ENCODE results near the gene MAML2. TPM values are rescaled to one million over a fixed set of nuclear protein-coding genes. Genes with fewer than 3 reads are reported as not detected.

The MAML2 gene
- total and polyA plus RNA-seq, 2 of the 8 experiments (the other 6 are each of a cell fraction or from before 2014, with no cell fraction given), result 3.8 to 6.6 TPM

DNA sequence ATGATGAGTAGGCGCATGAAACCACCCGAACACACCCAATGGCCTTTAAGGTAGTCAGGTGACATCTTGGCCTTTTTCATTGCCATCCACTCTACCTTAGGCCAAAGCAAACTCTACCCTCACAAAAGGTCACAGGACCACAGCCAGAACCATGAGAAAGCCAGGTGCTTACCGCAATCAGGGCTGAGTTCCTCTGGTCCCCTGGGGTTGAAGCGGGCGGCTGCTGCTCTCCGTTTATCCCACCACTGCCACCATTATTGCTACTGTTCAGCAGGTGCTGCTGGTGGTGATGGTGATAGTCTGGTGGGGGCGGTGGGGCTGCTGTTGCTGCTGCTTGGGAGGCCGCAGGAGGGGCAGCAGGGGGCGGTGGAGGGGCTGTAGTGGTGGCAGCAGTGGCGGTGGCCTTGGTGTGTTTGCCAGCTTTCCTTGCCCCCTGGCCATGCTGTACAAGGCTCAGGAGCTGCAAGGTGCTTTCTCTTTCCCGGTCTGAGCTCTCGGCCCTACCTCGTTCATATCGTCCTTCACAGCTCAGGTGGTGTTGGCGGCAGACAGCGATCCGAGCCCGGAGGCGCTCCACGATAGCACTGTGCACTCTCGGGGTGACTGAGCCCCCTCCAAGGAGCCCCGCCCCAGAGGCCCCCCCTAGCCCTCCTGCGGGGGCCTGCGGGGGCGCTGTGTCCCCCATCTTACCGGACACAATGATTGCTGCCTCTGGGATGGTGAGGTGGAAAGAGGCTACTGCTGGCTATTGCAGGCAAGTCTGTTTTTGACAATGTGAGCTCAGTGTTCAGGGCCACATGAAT is 1.6 kb downstream of the MAML2 start:
- no peak overlapping the region for H3K23ac ChIP-seq (ENCODE audit: insufficient read length)
- peak overlapping the region; percentile 79; the same call in 1 of the 2 replicates for H2BK5ac ChIP-seq (ENCODE audit: low read depth, low read length)
- H3K4me2 ChIP-seq (ENCODE audit: insufficient read depth in 1 of 2, low read depth in 2 of 2, low read length in 2 of 2), result peak overlapping the region; percentile 51 to 84
- peaks cover 6% of the 10 kb centered on the region; the same call in 1 of the 2 replicates for H3K23me2 ChIP-seq (ENCODE audit: low read depth, low read length)
- CTCF ChIA-PET (ENCODE audit: partially characterized antibody), result interaction anchor here (0.6 to 7.7 kb wide), 34 partner anchors 9 to 506 kb away, joined by 3 to 49 read pairs (median 5); no protein-coding TSS in a partner anchor
- TF ChIP-seq HDAC2 (IDR thresholded peaks at IDR 0.05; ENCODE audit: borderline replicate concordance in 1 of 2, low read depth in 2 of 2, low read length in 2 of 2) (0 out of 4 replicates have a peak, but pooled peaks of 1 of the 2 experiments have one; percentile 34), CTCF (IDR thresholded peaks at IDR 0.05; ENCODE audit: control extremely low read depth in 1 of 3, insufficient read depth in 1 of 3, low read depth in 1 of 3, low read length in 3 of 3) (peak; percentile 2 to 53 (median 8)), CTBP2 (IDR thresholded peaks at IDR 0.05; ENCODE audit: borderline replicate concordance, insufficient read depth, insufficient read length, low read length) (no peak), TAF1 (IDR thresholded peaks at IDR 0.05; ENCODE audit: low read depth, low read length) (no peak), ASH2L (IDR thresholded peaks at IDR 0.05; ENCODE audit: low read length) (peak; percentile 52), KDM4A (IDR thresholded peaks at IDR 0.05; ENCODE audit: low read depth, low read length, severe bottlenecking) (peak; percentile 5)
- H3K79me1 ChIP-seq (ENCODE audit: low read depth, low read length), result no peaks in the 10 kb centered on the region; the same call in 1 of the 2 replicates
- H2BK15ac ChIP-seq (ENCODE audit: low read length), result peak overlapping the region; percentile 48; the same call in 1 of the 2 replicates
- H3K79me2 ChIP-seq (ENCODE audit: control insufficient read depth in 1 of 2, insufficient read depth in 2 of 2, low read length in 2 of 2), result peaks cover 0 to 22% of the 10 kb centered on the region in 2 experiments; a peak in 2 of 4 replicates
- FAIRE-seq (no peak), DNase-seq (ENCODE audit: low read depth in 1 of 2, low spot score in 2 of 2) (peak in 1 of 2 experiments; percentile 61)
- H3K56ac ChIP-seq (replicated peaks; ENCODE audit: insufficient read length, low read depth, low read length), result no peak overlapping the region
- peak overlapping the region; percentile 72; the same call in 1 of the 2 replicates for H2BK12ac ChIP-seq (ENCODE audit: low read depth, low read length)
- H3K14ac ChIP-seq (ENCODE audit: insufficient read length), result no peak overlapping the region
- no peak overlapping the region for H2BK120ac ChIP-seq (replicated peaks; ENCODE audit: low read depth, low read length)
- H3K9me3 ChIP-seq (ENCODE audit: insufficient read depth in 2 of 2, low read depth in 1 of 2, low read length in 1 of 2), result no peaks in the 10 kb centered on the region
- peaks cover 0 to 23% (median 8%) of the 10 kb centered on the region in 4 experiments; a peak in 6 of 7 replicates for H3K4me1 ChIP-seq (replicated peaks in 1 of 4; ENCODE audit: control insufficient read depth in 3 of 4, insufficient read depth in 4 of 4, low read length in 3 of 4)
- peaks cover 0 to 3% (median 0%) of the 10 kb centered on the region in 4 experiments; a peak in 1 of 7 replicates for H3K27me3 ChIP-seq (replicated peaks in 1 of 4; ENCODE audit: control insufficient read depth in 3 of 4, extremely low read depth in 1 of 4, insufficient read depth in 3 of 4, low read length in 3 of 4)
- peak overlapping the region in 3 of 4 experiments; percentile 48 to 95 (median 70); a peak in 6 of 8 replicates for H3K4me3 ChIP-seq (ENCODE audit: extremely low read depth in 1 of 4, insufficient read depth in 2 of 4, low read depth in 3 of 4, low read length in 4 of 4)
- H3K4ac ChIP-seq (replicated peaks; ENCODE audit: insufficient read length, low read depth, low read length), result no peak overlapping the region
- no peak overlapping the region; the same call in 1 of the 2 replicates for H4K8ac ChIP-seq (ENCODE audit: extremely low read depth, insufficient read depth, low read length)
- no peak overlapping the region for H2BK20ac ChIP-seq (ENCODE audit: low read length)
- 57% methylated on average over 26 of the region's 26 CpGs; no CpG with 5 or more reads in 1 of the 2 experiments for WGBS, 2 experiments (ENCODE audit: extremely low coverage in 1 of 2, insufficient coverage in 1 of 2, insufficient read length in 1 of 2, insufficient replicate concordance in 2 of 2, low coverage in 1 of 2, low lambda C conversion rate in 2 of 2, missing lambda C conversion rate in 1 of 2)
- no peak overlapping the region for H4K5ac ChIP-seq (ENCODE audit: insufficient read length, low read depth, low read length)
- H2AK5ac ChIP-seq (ENCODE audit: low read depth, low read length), result no peak overlapping the region
- peak overlapping the region; percentile 20 for H3K18ac ChIP-seq (ENCODE audit: extremely low read depth, low read length)
- H3K36me3 ChIP-seq (ENCODE audit: control insufficient read depth in 2 of 4, insufficient read depth in 4 of 4, low read length in 3 of 4), result no peaks in the 10 kb centered on the region
- H3K9ac ChIP-seq (replicated peaks in 1 of 4; ENCODE audit: extremely low read depth in 1 of 4, low read depth in 3 of 4, low read length in 3 of 4), result no peak overlapping the region
- POLR2A ChIA-PET (ENCODE audit: partially characterized antibody), result interaction anchor here (0.9 to 3.3 kb wide), 3 partner anchors 9 to 508 kb away, joined by 3 to 13 read pairs (median 3); no protein-coding TSS in a partner anchor
- no peak overlapping the region for H2AFZ ChIP-seq (ENCODE audit: low read length)
- no peak overlapping the region for H4K91ac ChIP-seq (replicated peaks; ENCODE audit: insufficient read length, low read length)
- no peak overlapping the region for H3K27ac ChIP-seq (ENCODE audit: low read depth, low read length)
- H4K20me1 ChIP-seq (replicated peaks in 1 of 2; ENCODE audit: control insufficient read depth in 1 of 2, insufficient read depth in 2 of 2, low read length in 2 of 2), result no peaks in the 10 kb centered on the region
